Gastrocnemius medialis (tissue), 4 donors: ENCODE results near the gene AHI1. TPM values are rescaled to one million over a fixed set of nuclear protein-coding genes. Genes with fewer than 3 reads are reported as not detected.

Experiments used
- ATAC-seq, 2 donors: fragments of 150-250 bp; one replicate each; pipeline ENCODE4 v1.9.1; 2016
- DNase-seq, 2 donors: peaks; one replicate each; pipeline ENCODE4 v3.0.0-alpha.2; 2019
- H3K27ac ChIP-seq, 4 donors: fragments of 200-600 bp; sonication (generic); 1 replicate in 1 of 4; 2 replicates in 3 of 4; pipeline ENCODE4 v1.5.1; 2016 to 2018; ENCODE audit warnings: mild to moderate bottlenecking in 2 of 4, moderate library complexity in 1 of 4
- H3K27me3 ChIP-seq, 3 donors: fragments of 200-600 bp; sonication (generic) in 2 of 3; 1 replicate in 1 of 3; 2 replicates in 2 of 3; pipeline versions ENCODE4 v1.5.1 to v1.6.0; 2016 to 2019; ENCODE audit warnings: mild to moderate bottlenecking in 1 of 3, moderate library complexity in 1 of 3
- H3K36me3 ChIP-seq, 2 donors: fragments of 200-600 bp; sonication (generic) in 1 of 2; one replicate each; pipeline ENCODE4 v1.5.1; 2017 to 2018
- H3K4me1 ChIP-seq, 2 donors: fragments of 200-600 bp; sonication (generic) in 1 of 2; one replicate each; pipeline ENCODE4 v1.5.1; 2016 to 2017; ENCODE audit warnings: mild to moderate bottlenecking in 2 of 2
- H3K4me3 ChIP-seq, 4 donors: fragments of 200-600 bp; sonication (generic) in 3 of 4; 1 replicate in 1 of 4; 2 replicates in 3 of 4; pipeline ENCODE4 v1.5.1; 2016 to 2019; ENCODE audit warnings: mild to moderate bottlenecking in 2 of 4
- H3K9me3 ChIP-seq, 3 donors: fragments of 200-600 bp; sonication (generic) in 2 of 3; 1 replicate in 1 of 3; 2 replicates in 2 of 3; pipeline ENCODE4 v1.5.1; 2016 to 2019
- CTCF ChIP-seq, 5 experiments: fragments of 450-650 bp in 3 of 5; fragments of 200-600 bp in 2 of 5; sonication (generic) in 2 of 5; IDR thresholded peaks in 4 of 5; conservative IDR thresholded peaks in 1 of 5; 1 replicate in 4 of 5; 2 replicates in 1 of 5; pipeline ENCODE4 v1.5.1; 2016 to 2019; ENCODE audit warnings: antibody characterized with exemption in 5 of 5, mild to moderate bottlenecking in 3 of 5, moderate library complexity in 3 of 5
- POLR2A ChIP-seq, 2 donors: fragments of 450-650 bp; IDR thresholded peaks; one replicate each; pipeline ENCODE4 v1.6.1; 2017; ENCODE audit warnings: antibody characterized with exemption in 2 of 2, mild to moderate bottlenecking in 2 of 2, moderate library complexity in 2 of 2
- in situ Hi-C, 4 donors: fragments of 200-750 bp; cut with MboI; loops; one replicate each; pipeline versions ENCODE4 v1.15.0 to v1.8.0; 2017; ENCODE audit warnings: low sequenced_read_pairs in 4 of 4
- intact Hi-C: fragments of 100-400 bp; cut with DNase I; formaldehyde crosslinking; loops from one replicate; pipeline ENCODE4 v1.15.1; 2023; ENCODE audit warnings: low total_unique reads
- total RNA-seq, 4 donors: library from RNA; depleted of rRNA; stranded (reverse); fragments of >200 nt; gene quantifications; one replicate each; pipeline versions ENCODE4 v1.1.0 to v1.2.3, GENCODE V29; 2016

Gene AHI1
- total RNA-seq, 4 donors from 2014 or later = 3.5 to 16.8 (median 8.2) TPM

- in situ Hi-C loops = no loop called here
- Histone ChIP-seq H3K4me3 (no peak overlapping the region), H3K9me3 (no peaks in the 10 kb centered on the region), H3K27ac (no peak overlapping the region), H3K36me3 (peaks cover 3 to 14% of the 10 kb centered on the region in 2 donors), H3K27me3 (no peaks in the 10 kb centered on the region), H3K4me1 (no peaks in the 10 kb centered on the region)
- TF ChIP-seq CTCF (IDR thresholded peaks at IDR 0.05 in 4 of 5, conservative IDR thresholded peaks at IDR 0.05 in 1 of 5) (no peak), POLR2A (IDR thresholded peaks at IDR 0.05) (no peak)
- intact Hi-C loops = no loop called here
- DNase-seq = no peak
- no peak for ATAC-seq
Observed at GRCh38 chr6:135299256-135299655, 198.3 kb downstream of the AHI1 start.

- in situ Hi-C loops = no loop called here
- H3K27ac ChIP-seq = no peak overlapping the region
- no peaks in the 10 kb centered on the region for H3K27me3 ChIP-seq
- no peak for TF ChIP-seq POLR2A (IDR thresholded peaks at IDR 0.05)
- TF ChIP-seq CTCF (IDR thresholded peaks at IDR 0.05 in 4 of 5, conservative IDR thresholded peaks at IDR 0.05 in 1 of 5) = no peak
- no peak overlapping the region for H3K4me3 ChIP-seq
- no peaks in the 10 kb centered on the region for H3K4me1 ChIP-seq
- intact Hi-C loops = no loop called here
- H3K9me3 ChIP-seq = no peaks in the 10 kb centered on the region
- DNase-seq (no peak), ATAC-seq (no peak)
- H3K36me3 ChIP-seq = peaks cover 3 to 14% of the 10 kb centered on the region in 2 donors
Observed at GRCh38 chr6:135298455-135298854, 199.1 kb downstream of the AHI1 start.

GRCh38 chr6:135296715-135297114 lies 200.8 kb downstream of the AHI1 start:
- Histone ChIP-seq H3K9me3 (no peaks in the 10 kb centered on the region), H3K4me1 (no peaks in the 10 kb centered on the region), H3K27me3 (no peaks in the 10 kb centered on the region), H3K27ac (no peak overlapping the region), H3K36me3 (peaks cover 3 to 9% of the 10 kb centered on the region in 2 donors), H3K4me3 (no peak overlapping the region)
- intact Hi-C loops (no loop called here), in situ Hi-C loops (no loop called here)
- ATAC-seq (no peak), DNase-seq (no peak)
- TF ChIP-seq CTCF (IDR thresholded peaks at IDR 0.05 in 4 of 5, conservative IDR thresholded peaks at IDR 0.05 in 1 of 5) = no peak
- no peak for TF ChIP-seq POLR2A (IDR thresholded peaks at IDR 0.05)

- Histone ChIP-seq H3K4me3 (no peak overlapping the region), H3K4me1 (no peaks in the 10 kb centered on the region), H3K27me3 (no peaks in the 10 kb centered on the region), H3K9me3 (no peaks in the 10 kb centered on the region), H3K36me3 (peaks cover 3 to 10% of the 10 kb centered on the region in 2 donors), H3K27ac (no peak overlapping the region)
- intact Hi-C loops = no loop called here
- in situ Hi-C loops = no loop called here
- no peak for TF ChIP-seq POLR2A (IDR thresholded peaks at IDR 0.05)
- TF ChIP-seq CTCF (IDR thresholded peaks at IDR 0.05 in 4 of 5, conservative IDR thresholded peaks at IDR 0.05 in 1 of 5) = no peak
- no peak for DNase-seq
- no peak for ATAC-seq
Observed at GRCh38 chr6:135295085-135295484, 202.5 kb downstream of the AHI1 start.
